Effector memory CD4-positive, alpha-beta T cell (primary cell): ENCODE measurements around the gene UGT1A3.

Source experiments
- DNase-seq, 3 donors: peaks; one replicate each; pipeline ENCODE4 v3.0.0-alpha.2; 2020
- H3K27ac ChIP-seq: 2 replicates; pipeline ENCODE4 v1.7.0; 2013; ENCODE audit warnings: mild to moderate bottlenecking, low read length, moderate library complexity; ENCODE audit not compliant: insufficient read depth, poor library complexity, severe bottlenecking
- H3K27me3 ChIP-seq: replicated peaks from 2 replicates; pipeline ENCODE4 v1.7.0; 2013; ENCODE audit warnings: mild to moderate bottlenecking, low read length; ENCODE audit not compliant: insufficient read depth, control insufficient read depth, poor library complexity, severe bottlenecking
- H3K36me3 ChIP-seq: 2 replicates; pipeline ENCODE4 v1.7.0; 2013; ENCODE audit warnings: mild to moderate bottlenecking, low read length, moderate library complexity; ENCODE audit not compliant: control insufficient read depth, insufficient read depth
- H3K4me1 ChIP-seq: 2 replicates; pipeline ENCODE4 v1.7.0; 2013; ENCODE audit warnings: low read length, mild to moderate bottlenecking; ENCODE audit not compliant: control insufficient read depth, insufficient read depth, poor library complexity, severe bottlenecking
- H3K4me3 ChIP-seq: 2 replicates; pipeline ENCODE4 v1.7.0; 2013; ENCODE audit warnings: low read length, low read depth, mild to moderate bottlenecking; ENCODE audit not compliant: insufficient read depth, poor library complexity, severe bottlenecking
- H3K9me3 ChIP-seq: 2 replicates; pipeline ENCODE4 v1.7.0; 2013; ENCODE audit warnings: mild to moderate bottlenecking, low read length, moderate library complexity; ENCODE audit not compliant: control insufficient read depth

UGT1A3 gene

DNA sequence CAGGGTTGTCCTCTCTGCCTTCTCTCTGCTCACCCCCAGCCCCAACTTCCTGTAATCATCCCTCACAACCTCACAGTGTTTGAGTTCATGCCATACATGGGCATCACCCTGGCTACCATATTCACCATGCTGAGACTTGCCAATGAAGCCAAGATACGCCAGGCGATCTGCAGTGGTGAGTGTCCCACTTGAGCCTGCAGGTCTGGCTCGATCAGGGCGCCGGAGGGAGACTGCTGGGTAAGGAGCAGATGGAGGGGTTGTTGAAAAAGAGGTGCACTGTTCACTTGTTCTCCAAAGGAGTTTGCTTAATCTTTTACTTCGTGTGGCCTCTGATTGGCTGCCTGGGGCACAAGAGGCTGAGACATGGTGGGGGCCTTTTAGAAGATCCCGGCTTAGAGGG lies 63.9 kb downstream of the UGT1A3 start:
- Histone ChIP-seq H3K27me3 (no peaks in the 10 kb centered on the region), H3K27ac (no peak overlapping the region), H3K9me3 (no peaks in the 10 kb centered on the region), H3K36me3 (no peaks in the 10 kb centered on the region), H3K4me1 (no peaks in the 10 kb centered on the region), H3K4me3 (no peak overlapping the region)
- no peak for DNase-seq

GRCh38 chr2:233793465-233794127 lies 64.8 kb downstream of the UGT1A3 start:
- H3K27me3 ChIP-seq: no peaks in the 10 kb centered on the region
- no peaks in the 10 kb centered on the region for H3K36me3 ChIP-seq
- DNase-seq: no peak
- H3K4me3 ChIP-seq: no peak overlapping the region
- H3K9me3 ChIP-seq: no peaks in the 10 kb centered on the region
- no peak overlapping the region for H3K27ac ChIP-seq
- H3K4me1 ChIP-seq: no peaks in the 10 kb centered on the region

DNA sequence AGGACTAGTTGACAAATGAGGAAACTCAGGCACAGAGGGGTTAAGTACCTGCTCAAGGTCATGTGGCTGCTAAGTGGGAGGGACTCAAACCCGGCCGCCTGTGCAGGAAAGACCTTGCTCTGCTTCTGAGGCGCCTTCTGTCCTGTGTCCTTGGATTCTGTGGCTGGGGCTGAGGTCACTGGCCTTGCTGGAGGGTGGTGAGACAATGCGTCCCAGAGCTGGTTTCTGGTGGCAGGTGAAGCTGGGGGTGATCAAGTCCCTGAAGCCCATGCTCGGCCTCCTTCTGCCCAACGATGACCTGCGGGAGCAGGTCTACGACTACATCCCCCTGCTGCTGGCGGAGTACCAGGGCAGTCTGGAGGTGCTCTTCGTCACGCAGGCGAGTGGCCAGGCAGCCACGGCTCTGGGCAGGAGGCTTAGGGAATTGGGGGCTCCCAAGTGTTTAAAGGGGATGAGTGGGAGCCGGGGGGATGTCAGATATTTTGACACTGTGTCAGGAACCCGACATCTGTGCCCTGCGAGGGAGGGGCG lies 65.4 kb downstream of the UGT1A3 start:
- no peak overlapping the region for H3K4me3 ChIP-seq
- H3K27ac ChIP-seq: no peak overlapping the region
- no peak for DNase-seq
- no peaks in the 10 kb centered on the region for H3K36me3 ChIP-seq
- no peaks in the 10 kb centered on the region for H3K27me3 ChIP-seq
- H3K9me3 ChIP-seq: no peaks in the 10 kb centered on the region
- H3K4me1 ChIP-seq: no peaks in the 10 kb centered on the region

DNA sequence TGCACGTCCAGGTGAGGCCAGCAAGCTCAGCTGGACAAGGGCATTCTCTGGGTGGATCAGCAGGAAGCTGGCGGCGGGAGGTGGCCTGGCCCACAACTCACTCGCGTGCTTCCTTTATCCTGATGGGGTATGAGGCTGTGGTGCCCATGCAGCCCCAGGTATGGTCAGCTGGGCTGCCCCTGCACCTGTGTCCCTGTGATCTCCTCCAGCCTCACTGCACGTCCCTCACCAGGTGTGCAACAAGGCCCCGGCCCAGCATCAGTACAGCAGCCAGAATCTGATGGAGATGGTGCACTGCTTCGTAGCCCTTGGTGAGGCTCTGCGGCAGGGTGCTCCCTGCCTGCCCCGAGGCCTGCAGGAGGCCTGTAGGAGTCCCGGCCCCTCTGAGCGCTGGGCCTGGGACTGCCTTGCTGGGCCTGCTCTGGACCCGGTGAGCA lies 66.9 kb downstream of the UGT1A3 start:
- H3K27me3 ChIP-seq: no peaks in the 10 kb centered on the region
- H3K4me3 ChIP-seq: no peak overlapping the region
- no peak overlapping the region for H3K27ac ChIP-seq
- no peaks in the 10 kb centered on the region for H3K36me3 ChIP-seq
- no peaks in the 10 kb centered on the region for H3K4me1 ChIP-seq
- DNase-seq: no peak
- H3K9me3 ChIP-seq: no peaks in the 10 kb centered on the region

- no peaks in the 10 kb centered on the region for H3K4me1 ChIP-seq
- H3K9me3 ChIP-seq: no peaks in the 10 kb centered on the region
- no peaks in the 10 kb centered on the region for H3K36me3 ChIP-seq
- H3K4me3 ChIP-seq: no peak overlapping the region
- no peaks in the 10 kb centered on the region for H3K27me3 ChIP-seq
- DNase-seq: no peak
- no peak overlapping the region for H3K27ac ChIP-seq
Measured at GRCh38 chr2:233796254-233796653, 67.4 kb downstream of the UGT1A3 start.

- H3K36me3 ChIP-seq: no peaks in the 10 kb centered on the region
- no peak for DNase-seq
Measured at GRCh38 chr2:233798335-233799086, 69.7 kb downstream of the UGT1A3 start.

DNA sequence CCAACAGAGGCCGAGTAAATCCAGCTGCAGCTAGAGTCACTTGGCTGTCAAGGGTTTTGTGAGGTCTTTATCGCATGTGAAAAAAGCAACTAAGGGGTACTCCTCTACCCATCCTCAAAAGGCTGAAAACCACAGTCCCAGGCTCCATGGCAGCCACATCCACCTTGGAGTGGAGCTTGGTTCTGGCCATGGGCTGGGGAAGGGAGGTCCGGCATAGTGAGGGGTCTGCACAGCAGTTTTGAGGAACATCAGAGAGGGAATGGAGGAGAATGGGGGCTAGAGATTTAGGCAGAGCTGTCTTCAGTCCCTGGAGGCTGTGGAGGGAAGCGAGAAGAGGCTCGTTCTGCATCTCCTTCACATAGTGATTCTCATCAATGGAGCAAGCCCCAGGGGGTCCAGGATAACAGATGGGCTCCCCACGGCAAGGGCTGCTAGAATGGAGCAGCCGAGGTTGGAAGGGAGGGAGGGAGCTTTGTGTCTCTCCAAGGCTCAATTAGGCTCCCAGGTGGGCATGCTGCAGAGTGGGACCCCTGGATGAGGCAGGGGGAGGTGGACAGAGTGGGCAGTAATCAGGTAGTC lies 70.3 kb downstream of the UGT1A3 start:
- no peak for DNase-seq
- Histone ChIP-seq H3K4me3 (no peak overlapping the region), H3K9me3 (no peaks in the 10 kb centered on the region), H3K27ac (no peak overlapping the region), H3K36me3 (no peaks in the 10 kb centered on the region), H3K4me1 (no peaks in the 10 kb centered on the region), H3K27me3 (no peaks in the 10 kb centered on the region)

More at GRCh38 chr2:233798335-233799086, 69.7 kb downstream of the UGT1A3 start:
- Histone ChIP-seq H3K9me3 (no peaks in the 10 kb centered on the region), H3K27ac (no peak overlapping the region), H3K4me1 (no peaks in the 10 kb centered on the region), H3K4me3 (no peak overlapping the region), H3K27me3 (no peaks in the 10 kb centered on the region)

DNA sequence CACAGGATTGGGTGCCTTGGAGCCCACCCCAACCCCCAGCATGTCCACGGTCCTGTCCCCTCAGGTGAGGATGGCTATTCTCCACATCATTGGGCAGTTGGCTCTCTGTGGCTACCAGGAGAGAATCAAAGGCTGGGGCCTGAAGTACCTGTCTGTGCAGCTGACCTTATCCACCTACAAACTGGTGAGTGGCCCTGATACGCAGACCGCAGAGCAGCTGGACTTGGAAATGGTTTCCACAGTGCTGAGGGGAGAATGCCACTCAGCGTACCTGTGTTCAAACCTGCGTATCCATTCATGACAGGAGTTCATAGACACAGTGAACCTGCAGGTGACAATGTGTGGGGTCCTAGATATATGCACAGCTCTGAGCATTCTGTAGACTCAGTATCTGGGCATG lies 70.9 kb downstream of the UGT1A3 start:
- H3K9me3 ChIP-seq: no peaks in the 10 kb centered on the region
- DNase-seq: no peak
- no peaks in the 10 kb centered on the region for H3K4me1 ChIP-seq
- H3K4me3 ChIP-seq: no peak overlapping the region
- no peak overlapping the region for H3K27ac ChIP-seq
- no peaks in the 10 kb centered on the region for H3K27me3 ChIP-seq
- H3K36me3 ChIP-seq: no peaks in the 10 kb centered on the region

- no peak for DNase-seq
- Histone ChIP-seq H3K4me1 (no peaks in the 10 kb centered on the region), H3K27me3 (no peaks in the 10 kb centered on the region), H3K9me3 (no peaks in the 10 kb centered on the region), H3K4me3 (no peak overlapping the region), H3K36me3 (no peaks in the 10 kb centered on the region), H3K27ac (no peak overlapping the region)
Measured at GRCh38 chr2:233800208-233800607, 71.4 kb downstream of the UGT1A3 start.
